Measurements from ENCODE around the gene TMOD4. TPM values are rescaled to one million over a fixed set of nuclear protein-coding genes. Genes with fewer than 3 reads are reported as not detected.

Gene TMOD4
- total RNA-seq, 1 experiment from 2014 or later, result not detected

Other genes starting within 250 kb of the TMOD4 start
- 28.2 and 33.5 TPM in 2 replicates for gene SETDB1, start 249.6 kb downstream of the TMOD4 start, total RNA-seq (2014; rRNA removed; shearing (Covaris generic))
- 38.3 and 68.8 TPM in 2 replicates for gene CERS2, start 201.1 kb downstream of the TMOD4 start, total RNA-seq (2014; rRNA removed; shearing (Covaris generic))
- gene ANXA9, start 193.7 kb downstream of the TMOD4 start, total RNA-seq (2014; rRNA removed; shearing (Covaris generic)), result 2.7 and 3.6 TPM in 2 replicates
- 8.1 and 12.7 TPM in 2 replicates for gene MINDY1, start 169.1 kb downstream of the TMOD4 start, total RNA-seq (2014; rRNA removed; shearing (Covaris generic))
- 9.4 and 12.0 TPM in 2 replicates for gene PRUNE1, start 167.5 kb downstream of the TMOD4 start, total RNA-seq (2014; rRNA removed; shearing (Covaris generic))
- not detected in 2 replicates for gene BNIPL, start 139.4 kb downstream of the TMOD4 start, total RNA-seq (2014; rRNA removed; shearing (Covaris generic))
- 0.07 TPM in 1 of 2 replicates, not detected in the other for gene C1orf56, start 128.2 kb downstream of the TMOD4 start, total RNA-seq (2014; rRNA removed; shearing (Covaris generic))
- gene CDC42SE1, start 116.4 kb downstream of the TMOD4 start, total RNA-seq (2014; rRNA removed; shearing (Covaris generic)), result 54.4 and 84.6 TPM in 2 replicates
- 8.1 and 11.0 TPM in 2 replicates for gene MLLT11, start 115.6 kb downstream of the TMOD4 start, total RNA-seq (2014; rRNA removed; shearing (Covaris generic))
- gene GABPB2, start 105.2 kb downstream of the TMOD4 start, total RNA-seq (2014; rRNA removed; shearing (Covaris generic)), result 4.6 and 7.8 TPM in 2 replicates
- 2.0 TPM in 2 replicates for gene SEMA6C, start 29.4 kb downstream of the TMOD4 start, total RNA-seq (2014; rRNA removed; shearing (Covaris generic))
- not detected in 2 replicates for gene TNFAIP8L2, start 19.3 kb downstream of the TMOD4 start, total RNA-seq (2014; rRNA removed; shearing (Covaris generic))
- gene LYSMD1, start 10.1 kb downstream of the TMOD4 start, total RNA-seq (2014; rRNA removed; shearing (Covaris generic)), result 6.2 and 8.9 TPM in 2 replicates
- gene SCNM1, start 9.8 kb downstream of the TMOD4 start, total RNA-seq (2014; rRNA removed; shearing (Covaris generic)), result 44.3 and 57.7 TPM in 2 replicates
- gene VPS72, start 14.2 kb upstream of the TMOD4 start, total RNA-seq (2014; rRNA removed; shearing (Covaris generic)), result 71.9 and 80.9 TPM in 2 replicates
- gene PIP5K1A, start 22.6 kb upstream of the TMOD4 start, total RNA-seq (2014; rRNA removed; shearing (Covaris generic)), result 39.1 and 60.1 TPM in 2 replicates
- gene PSMD4, start 78.8 kb upstream of the TMOD4 start, total RNA-seq (2014; rRNA removed; shearing (Covaris generic)), result 242 and 285 TPM in 2 replicates
- gene ZNF687, start 106.3 kb upstream of the TMOD4 start, total RNA-seq (2014; rRNA removed; shearing (Covaris generic)), result 14.6 and 20.3 TPM in 2 replicates
- gene PI4KB, start 151.4 kb upstream of the TMOD4 start, total RNA-seq (2014; rRNA removed; shearing (Covaris generic)), result 19.1 and 40.6 TPM in 2 replicates
- 102 and 125 TPM in 2 replicates for gene RFX5, start 171.3 kb upstream of the TMOD4 start, total RNA-seq (2014; rRNA removed; shearing (Covaris generic))
- 0.27 TPM in 1 of 2 replicates, not detected in the other for gene SELENBP1, start 196.7 kb upstream of the TMOD4 start, total RNA-seq (2014; rRNA removed; shearing (Covaris generic))
- gene PSMB4, start 223.6 kb upstream of the TMOD4 start, total RNA-seq (2014; rRNA removed; shearing (Covaris generic)), result 518 and 580 TPM in 2 replicates